ENCODE data around the gene AMBP.

DNA sequence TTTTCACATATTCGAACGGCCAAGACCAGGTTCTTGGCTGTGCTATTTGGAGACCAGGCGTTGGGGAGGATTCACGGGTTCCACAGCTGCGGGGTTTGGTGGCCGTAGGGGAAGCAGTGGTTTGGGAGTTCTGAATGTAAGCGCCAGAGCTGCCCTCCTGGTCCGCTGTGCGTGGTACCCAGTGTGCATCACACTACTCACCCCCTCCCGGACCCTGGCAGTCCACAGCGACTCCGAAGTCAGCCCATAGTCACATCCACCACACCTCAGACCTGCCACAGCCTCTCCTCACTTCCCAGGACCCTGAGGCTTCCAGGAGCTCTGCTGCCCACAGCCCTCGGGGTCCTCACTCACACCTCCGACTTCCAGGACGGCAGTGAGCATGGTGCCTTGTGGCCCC, 26.8 kb downstream of the AMBP start:
- TF ChIP-seq, protein P1, sequence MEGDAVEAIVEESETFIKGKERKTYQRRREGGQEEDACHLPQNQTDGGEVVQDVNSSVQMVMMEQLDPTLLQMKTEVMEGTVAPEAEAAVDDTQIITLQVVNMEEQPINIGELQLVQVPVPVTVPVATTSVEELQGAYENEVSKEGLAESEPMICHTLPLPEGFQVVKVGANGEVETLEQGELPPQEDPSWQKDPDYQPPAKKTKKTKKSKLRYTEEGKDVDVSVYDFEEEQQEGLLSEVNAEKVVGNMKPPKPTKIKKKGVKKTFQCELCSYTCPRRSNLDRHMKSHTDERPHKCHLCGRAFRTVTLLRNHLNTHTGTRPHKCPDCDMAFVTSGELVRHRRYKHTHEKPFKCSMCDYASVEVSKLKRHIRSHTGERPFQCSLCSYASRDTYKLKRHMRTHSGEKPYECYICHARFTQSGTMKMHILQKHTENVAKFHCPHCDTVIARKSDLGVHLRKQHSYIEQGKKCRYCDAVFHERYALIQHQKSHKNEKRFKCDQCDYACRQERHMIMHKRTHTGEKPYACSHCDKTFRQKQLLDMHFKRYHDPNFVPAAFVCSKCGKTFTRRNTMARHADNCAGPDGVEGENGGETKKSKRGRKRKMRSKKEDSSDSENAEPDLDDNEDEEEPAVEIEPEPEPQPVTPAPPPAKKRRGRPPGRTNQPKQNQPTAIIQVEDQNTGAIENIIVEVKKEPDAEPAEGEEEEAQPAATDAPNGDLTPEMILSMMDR (conservative IDR thresholded peaks at IDR 0.05; ENCODE audit: low read depth, low read length): no peak
- TF ChIP-seq EZH2phosphoT487 (IDR thresholded peaks at IDR 0.05; ENCODE audit: borderline replicate concordance, low read length) (no peak), EZH2 (IDR thresholded peaks at IDR 0.05; ENCODE audit: low read length, unreplicated experiment) (no peak)

All from PC-3 (cell line).